ENCODE results near the gene ERFL.
"Not testable (repeated sequence)": the region's sequence is repeated elsewhere in the genome, so short reads cannot be mapped to it uniquely, and the experiment has no call there.

The ERFL gene

DNA sequence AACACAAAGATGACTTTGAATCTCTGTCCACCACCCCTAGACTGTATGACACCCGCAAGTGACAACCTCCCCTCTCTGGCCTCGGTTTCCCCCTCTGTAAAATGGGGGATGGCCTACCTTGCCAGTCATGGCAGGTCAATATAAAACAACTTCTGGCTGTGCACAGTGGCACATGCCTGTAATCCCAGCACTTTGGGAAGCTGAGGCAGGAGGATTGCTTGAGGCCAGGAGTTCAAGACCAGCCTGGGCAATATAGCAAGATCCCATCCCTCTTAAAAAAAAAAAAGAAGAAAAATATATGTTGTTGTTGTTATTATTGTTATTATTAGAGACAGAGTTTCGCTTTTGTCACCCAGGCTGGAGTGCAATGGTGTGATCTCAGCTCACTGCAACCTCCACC is 52.3 kb downstream of the ERFL start:
- DNase-seq = not testable (repeated sequence)

DNA sequence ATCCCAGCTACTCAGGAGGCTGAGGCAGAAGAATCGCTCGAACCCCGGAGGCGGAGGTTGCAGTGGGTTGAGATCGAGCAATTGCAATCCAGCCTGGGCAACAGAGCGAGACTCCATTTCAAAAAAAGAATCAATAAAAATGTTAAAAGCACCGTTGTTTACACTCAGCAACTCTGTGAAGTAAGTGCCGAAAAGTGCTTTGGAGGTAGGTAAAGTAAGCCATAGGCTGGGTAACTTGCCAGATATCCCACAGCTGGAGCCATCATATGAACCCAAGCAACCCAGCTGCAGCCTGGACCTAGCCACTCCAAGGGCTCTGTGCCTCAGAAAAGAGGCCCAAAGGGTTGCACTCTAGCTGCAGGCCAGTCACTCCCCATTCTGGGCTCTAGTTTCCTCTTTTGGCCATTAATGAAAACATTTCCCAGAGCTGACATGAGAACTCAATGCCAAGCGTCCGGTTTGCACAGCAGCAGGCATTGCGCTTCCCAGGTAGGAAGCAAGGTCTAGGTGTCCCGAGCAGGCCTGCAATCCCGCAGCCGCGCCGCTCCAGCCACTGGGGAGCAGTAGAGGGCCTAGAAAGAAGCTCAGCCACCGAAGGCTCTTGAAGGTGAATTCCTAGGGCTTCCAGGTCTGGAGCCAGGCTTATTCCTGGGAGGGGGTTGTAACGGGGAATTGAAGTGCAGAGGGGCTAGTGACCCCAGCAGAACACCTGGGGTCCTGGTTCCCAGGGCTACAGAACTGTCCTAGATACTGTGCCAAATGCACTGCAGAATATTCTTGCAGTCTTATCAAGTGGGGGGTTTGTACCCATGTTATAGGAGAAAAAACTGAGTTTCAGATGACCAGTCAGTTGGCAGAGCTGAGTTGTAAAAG is 55.2 kb downstream of the ERFL start:
- peak; percentile 95 for DNase-seq

DNA sequence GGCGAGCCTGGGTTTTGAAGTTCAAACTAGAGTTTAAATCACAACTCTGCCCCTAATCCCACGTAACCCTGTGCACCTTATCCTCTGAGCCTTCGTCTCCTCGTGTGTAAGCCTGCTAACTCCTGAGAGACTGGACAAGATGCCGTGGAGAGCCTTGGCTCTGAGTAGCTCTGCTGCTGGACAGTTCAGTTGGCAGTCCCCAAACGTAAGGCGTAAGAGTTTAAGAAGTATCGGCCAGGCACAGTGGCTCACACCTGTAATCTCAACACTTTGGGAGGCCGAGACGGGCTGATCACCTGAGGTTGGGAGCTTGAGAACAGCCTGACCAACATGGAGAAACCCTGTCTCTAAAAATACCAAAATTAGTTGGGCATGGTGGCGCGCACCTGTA is 55.9 kb downstream of the ERFL start:
- peak; percentile 55 for DNase-seq

DNA sequence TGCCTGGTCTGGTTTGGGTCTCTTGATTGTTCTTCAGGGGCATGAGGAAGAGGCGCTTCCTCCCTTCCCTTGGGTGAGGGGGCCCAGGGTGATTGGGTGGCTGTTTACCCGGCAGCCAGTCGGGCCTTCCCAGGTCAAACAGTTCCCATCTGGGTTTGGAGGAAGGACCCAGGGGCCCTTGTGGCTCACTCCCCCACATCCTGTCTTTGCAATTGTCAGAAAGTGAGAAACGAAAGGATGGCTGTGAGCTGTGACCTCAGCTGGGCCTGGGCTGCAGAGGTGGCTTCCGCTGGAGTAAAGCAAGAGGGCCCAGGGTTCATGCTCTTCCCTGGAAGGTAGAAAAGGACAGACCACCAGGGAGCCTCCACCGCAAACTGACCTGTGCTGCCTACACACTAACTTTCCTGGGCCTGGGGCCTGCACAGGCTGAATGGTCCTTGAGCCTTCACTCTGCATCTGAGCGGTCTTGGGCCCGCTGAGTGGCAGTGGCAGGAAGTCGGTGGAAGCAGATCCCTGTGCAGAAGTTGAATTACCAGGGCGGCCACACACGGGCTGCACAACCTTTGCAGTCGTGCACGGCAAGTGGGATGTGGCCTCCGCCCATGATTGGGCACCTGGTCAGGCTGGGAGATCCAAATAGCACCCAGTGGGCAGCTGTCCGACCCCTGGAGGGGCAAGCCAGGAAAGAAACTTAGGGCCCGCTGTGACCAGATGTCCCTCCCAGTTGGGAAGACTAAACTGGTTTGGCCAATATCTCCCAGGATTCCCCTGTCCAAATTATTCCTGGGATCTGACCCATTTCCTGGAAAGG is 56.5 kb downstream of the ERFL start:
- peak; percentile 62 for DNase-seq

DNA sequence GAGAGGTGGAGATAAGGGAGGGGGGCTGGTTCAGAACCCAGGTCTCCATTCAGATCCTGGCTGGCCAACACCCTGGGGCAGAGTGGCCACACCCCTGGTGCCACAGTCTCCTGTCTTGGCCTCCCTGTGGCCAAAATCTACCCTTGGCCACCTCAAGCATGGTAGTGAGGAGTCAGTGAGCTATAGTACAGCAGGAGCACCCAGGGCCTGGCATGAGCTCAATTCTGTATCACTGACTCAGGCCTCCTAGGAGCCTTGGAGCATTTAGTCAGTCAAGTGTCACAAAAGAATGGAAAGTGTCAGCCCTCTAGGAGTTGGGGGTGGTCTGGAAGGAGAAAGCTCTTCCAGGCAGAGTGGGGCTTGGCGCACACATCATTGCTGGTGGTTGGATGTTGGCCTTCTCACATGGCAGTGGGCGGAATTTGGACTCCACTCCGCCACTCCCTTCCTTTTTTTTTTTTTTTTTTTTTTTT is 57.8 kb downstream of the ERFL start:
- peak; percentile 51 for DNase-seq

DNA sequence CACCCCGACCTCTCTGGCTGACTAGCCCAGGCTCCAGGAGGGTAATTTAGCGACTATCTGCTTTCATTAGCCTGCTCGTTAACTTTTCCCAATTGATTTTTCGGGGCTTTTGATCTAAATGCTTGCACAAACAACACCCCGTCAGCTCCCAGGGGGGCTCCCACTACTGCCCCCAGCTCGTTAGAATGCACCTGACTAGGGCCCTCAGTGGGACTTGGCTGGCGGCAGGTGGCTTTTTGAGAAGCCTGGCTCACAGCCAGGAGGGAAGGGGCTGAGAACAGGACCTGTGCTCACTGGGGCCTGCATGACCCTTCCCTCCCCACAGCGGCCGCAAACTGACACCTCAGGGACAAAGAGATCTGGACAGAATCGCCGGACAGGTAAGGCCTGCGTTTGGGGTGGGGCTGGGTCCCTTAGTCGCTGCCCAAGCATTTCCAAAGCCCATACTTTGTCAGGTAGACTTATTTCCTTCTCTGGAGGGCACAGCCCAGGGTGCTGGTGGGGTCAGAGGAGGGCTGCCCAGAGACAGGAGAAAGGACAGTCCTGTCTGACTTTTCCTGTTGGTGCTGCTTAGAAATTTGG is 58.8 kb downstream of the ERFL start:
- peak; percentile 61 for DNase-seq

DNA sequence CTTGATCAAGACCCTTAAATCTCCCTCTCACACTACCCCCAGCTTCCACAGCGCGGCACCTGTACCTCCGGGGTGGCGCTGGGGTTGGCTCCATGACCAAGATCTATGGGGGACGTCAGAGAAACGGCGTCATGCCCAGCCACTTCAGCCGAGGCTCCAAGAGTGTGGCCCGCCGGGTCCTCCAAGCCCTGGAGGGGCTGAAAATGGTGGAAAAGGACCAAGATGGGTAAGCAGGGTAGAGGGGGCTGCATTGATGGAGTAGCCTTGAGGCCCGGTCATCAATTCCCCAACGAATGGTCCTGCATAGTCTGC is 59.3 kb downstream of the ERFL start:
- peak; percentile 49 for DNase-seq

DNA sequence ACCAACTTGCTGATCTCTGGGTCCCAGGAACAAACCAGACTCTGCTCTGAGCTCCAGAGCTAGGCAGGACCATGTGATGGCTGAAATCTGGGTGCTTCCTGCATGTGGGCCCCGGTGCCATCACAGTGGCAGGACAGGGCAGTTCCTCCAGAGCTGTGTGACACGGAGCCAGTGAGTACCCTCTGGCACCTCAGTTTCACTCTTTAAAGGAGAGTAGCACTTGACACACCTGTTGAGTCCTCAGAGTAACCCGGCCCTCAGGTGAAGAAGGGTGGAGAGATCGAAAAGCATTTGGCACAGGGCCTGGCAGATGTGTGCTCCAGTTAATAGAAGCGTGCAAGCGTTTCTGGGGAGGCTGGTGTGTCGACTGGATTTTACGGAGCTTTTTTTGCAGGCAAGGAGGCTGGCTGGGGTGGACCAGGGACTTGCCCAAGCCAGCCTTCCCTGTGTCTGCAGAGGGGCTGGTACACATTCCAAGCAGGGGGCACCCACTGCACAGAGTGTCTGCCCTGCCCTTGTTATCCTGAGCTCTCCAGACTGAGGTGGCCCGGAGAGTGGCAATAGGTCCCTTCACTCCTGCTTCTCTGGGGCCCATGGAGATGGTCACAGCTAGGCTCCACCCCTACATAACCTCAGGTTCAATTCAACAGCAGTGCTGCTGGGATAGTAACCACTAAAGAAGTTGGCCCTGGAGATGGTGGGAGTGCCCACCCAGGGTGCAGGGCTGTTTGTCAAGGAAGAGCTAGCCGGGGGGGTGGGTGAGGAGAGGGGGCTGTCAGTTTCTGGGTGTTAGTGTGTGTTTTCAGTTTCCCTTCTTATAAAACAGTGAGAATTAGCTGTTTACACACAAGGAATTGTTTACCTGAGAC is 59.9 kb downstream of the ERFL start:
- DNase-seq = peak; percentile 45

DNA sequence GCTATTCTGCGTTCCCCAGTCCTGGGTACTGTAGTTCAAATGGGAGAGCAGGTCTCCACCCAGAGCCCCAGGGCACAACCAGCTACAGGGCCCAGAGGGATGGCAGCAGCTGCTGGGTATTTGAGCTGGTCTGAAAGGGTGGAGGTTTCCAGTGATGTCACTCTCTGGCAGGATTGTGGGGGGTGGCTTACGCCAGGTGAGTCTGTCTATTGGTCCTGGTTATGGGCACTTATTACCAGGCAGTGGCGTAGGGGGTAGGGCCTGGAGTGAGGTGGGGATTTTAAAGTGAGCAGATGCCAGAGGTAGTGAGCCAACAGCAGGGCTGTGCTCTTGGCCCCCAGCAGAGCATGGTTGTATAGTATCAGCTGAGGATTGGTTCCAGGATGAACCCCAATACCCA is 62.0 kb downstream of the ERFL start:
- peak; percentile 56 for DNase-seq

DNA sequence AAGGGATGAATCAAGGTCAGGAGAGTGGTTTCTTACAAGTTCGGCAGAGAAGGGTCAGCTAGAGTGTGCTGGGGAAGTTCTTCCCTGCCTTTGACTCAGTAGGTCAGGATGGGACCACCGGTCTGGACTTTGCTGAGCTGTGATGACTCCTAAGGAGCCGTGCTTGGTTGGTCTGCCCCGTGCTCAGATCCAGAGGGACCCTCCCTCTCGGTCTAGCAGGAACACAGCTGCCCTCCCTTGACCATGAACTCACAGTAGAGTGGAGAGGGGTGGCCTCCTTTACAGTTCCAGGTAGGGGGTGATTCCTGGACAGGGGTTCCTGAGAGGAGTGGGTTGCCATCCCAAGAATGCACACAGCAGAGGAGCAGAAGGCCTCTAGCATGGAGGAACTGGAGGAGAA is 63.9 kb downstream of the ERFL start:
- DNase-seq = no peak

DNA sequence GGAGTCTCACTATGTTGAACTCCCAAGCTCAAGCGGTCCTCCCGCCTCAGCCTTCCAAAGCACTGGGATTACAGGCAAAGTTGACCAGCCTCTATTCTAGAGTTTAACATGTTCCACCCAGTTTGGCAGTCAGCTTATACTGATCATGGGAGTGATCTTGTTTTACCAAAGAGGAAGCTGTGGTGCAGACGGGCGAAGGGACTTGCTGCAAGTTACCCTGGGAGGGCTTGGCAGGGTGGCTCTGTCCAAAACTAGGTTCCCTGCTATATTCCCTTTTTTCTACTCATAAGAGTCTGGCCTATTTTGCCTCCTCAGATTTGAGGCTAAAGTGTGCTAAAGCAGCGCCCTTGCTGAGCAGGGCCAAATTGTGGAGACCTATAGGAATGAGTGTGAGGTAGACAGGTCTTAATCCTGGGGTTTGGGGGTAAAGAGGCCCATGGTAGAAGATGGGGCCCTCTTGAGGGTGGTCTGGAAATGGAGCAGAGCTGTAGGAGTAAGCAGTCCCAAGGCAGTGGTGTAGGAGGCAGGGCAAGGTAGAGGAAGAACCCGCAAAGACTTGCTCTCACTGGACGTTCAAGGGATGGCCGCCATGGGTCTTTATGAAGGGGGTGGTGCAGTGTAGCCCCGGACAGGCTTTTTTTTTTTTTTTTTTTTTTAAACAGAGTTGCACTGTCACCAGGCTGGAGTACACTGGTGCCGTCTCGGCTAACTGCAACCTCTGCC is 64.9 kb downstream of the ERFL start:
- DNase-seq = no peak

DNA sequence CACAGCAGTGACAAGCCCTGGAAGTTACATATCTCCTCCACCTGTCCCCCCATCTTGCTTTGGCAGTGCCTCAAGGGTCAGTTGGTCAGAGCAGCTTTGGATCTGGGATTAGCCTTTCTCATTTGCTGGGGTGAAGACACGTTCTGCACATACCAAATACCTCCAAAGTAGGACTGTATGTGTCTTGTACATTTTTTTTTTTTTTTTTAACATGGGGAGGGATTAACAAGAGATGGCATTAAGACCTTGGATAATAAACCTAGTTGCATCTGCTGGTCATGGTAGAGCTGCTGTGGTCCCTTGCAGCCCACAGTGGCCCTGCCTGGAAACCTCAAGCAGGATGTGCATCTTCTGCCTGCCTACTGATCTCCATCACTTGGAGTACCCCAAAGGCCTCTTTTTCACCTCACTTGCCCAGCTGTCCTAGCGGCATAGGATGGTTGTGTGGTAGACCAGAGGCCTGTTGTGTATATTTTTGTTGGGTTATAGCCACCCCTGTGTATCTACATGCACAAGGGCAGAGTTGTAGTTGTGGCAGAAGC is 65.7 kb downstream of the ERFL start:
- no peak for DNase-seq

DNA sequence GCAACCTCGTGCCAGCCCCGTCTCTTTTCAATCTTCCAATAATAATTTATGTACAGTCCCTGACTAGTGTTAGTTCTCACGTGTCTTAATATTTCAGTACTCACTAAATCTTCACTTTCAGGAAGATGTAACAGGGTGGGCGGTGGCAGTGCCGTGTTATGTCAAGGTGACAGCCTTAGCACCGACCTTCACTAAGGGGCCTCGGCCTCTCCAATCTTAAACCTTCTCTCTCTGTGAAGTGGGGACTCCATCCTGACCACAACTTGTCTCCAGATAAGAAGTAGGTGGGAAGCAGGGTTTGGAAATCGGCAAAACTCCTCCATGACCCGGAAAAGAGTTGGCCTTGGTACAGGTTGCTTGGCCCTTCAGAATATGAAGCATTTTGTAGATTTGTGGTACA is 66.4 kb downstream of the ERFL start:
- no peak for DNase-seq

DNA sequence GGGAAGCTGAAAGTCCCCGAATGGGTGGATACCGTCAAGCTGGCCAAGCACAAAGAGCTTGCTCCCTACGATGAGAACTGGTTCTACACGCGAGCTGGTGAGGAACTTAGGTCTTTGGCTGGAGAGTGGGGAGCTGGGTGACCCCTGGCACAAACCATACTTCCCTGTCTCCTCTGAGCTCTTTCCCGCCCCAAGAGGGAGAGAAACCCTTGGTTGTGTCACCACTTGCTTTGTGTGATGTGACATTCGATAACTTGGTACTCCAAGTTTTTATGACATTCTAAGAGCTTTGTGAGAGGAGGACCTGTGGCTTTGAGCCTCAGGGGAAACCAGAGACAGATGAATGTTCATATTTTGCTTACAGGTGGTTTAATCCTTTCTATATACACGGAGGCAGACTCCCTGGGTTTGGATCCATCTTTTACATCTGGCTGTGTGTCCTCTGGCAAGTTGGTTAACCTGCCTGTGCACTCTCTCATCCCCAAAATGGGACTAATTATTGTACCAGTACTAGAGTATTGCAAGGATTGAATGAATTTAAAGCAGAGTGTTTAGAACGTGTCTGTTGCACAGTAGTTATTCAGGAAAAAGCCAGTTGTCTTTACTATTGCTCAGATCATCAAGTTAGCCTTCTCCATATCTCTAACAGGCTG is 67.0 kb downstream of the ERFL start:
- no peak for DNase-seq

DNA sequence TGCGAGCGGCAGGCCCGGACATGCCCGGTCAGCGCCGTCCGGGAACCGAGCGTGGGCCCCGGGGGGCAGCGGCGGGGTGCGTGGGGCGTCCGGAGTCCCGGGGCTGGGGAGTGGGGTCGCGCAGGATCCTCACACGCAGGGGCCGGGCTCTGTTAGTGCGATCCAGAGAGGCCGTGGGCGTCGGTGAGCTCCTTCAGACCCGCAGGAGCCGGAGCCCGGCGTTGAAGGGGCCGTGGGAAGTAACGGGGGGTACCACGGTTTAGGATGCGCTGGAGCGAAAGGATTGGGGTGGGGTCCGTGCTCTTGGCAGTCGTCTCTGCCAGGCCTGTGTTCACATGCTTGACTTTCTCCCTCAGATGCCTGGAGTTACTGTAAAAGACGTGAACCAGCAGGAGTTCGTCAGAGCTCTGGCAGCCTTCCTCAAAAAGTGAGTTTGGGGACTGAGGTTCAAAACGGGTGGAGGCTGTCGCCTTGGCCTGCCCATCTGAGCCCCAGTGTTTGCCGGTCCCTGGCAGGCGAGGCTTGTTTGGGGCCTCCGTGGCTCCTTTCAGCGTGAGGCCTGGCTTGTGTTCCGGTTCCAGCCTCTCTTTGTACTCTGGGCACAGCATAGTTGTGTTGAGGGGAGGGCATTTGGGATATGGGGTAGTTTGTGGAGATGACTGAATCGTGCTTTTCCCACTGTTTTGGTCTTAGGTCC is 67.7 kb downstream of the ERFL start:
- DNase-seq = no peak

DNA sequence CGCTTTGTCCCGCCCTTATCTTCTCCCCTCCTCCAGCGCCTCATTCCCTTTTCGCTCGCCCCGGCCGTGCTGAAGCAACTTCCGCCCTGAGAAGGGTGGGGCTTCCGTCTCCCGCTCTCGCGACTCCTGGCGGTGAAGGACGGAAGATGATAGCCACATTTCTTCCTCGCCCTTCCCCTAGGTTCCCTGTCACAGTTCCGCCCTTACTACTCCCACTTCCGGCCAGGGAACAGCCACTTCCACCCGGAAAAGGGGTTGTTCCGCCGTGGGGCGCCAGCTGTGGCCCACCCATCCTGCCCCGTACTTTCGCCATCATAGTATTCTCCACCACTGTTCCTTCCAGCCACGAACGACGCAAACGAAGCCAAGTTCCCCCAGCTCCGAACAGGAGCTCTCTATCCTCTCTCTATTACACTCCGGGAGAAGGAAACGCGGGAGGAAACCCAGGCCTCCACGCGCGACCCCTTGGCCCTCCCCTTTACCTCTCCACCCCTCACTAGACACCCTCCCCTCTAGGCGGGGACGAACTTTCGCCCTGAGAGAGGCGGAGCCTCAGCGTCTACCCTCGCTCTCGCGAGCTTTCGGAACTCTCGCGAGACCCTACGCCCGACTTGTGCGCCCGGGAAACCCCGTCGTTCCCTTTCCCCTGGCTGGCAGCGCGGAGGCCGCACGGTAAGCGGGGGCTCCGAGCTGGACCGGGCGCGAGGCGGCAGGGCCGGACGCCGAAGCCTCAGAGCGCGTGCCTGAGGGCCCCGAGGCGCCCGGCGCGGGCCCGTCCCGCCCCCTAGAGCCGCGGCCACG is 68.4 kb downstream of the ERFL start, which contains the start of gene RPS19:
TSS of gene RPS19 (plus strand) at position 638 of the 801 bp plus-strand sequence. CDS start 520 bp downstream, outside the sequence.
- DNase-seq = peak; percentile 99

DNA sequence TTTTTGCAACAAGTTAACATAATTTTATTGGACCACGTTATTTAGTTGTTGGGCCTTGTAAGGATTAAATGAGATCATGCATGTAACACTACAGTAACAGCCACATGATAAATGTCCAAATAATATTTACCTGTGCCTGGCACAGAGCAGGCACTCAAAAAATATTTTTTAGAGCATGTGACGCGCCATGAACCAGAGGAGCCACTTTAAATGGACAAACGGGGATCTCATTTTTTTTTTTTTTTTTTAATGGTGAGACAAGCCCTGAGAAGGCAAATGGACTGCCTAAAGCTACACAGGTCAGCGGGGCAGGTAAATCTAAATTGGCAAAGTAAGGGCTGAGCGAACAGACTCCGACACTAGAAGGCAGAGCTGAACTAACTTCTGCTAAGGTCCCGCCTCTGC is 69.0 kb downstream of the ERFL start:
- no peak for DNase-seq

Data from islet precursor cell (in vitro differentiated cells).